IgD-negative memory B cell (primary cell): ENCODE results near the gene MPHOSPH8. TPM values are rescaled to one million over a fixed set of nuclear protein-coding genes. Genes with fewer than 3 reads are reported as not detected.
A peak's percentile ranks its signal among the peaks of the same experiment; 100 is the strongest.
"Not testable (repeated sequence)": the region's sequence is repeated elsewhere in the genome, so short reads cannot be mapped to it uniquely, and the experiment has no call there.

ENCODE experiments used
- H3K27ac Mint-ChIP-seq, 3 donors: one replicate each; pipeline ENCODE4 v1.8.0; 2020 to 2022; ENCODE audit warnings: mild to moderate bottlenecking in 3 of 3, mixed read lengths in 3 of 3, moderate library complexity in 1 of 3
- H3K27me3 Mint-ChIP-seq: one replicate; pipeline ENCODE4 v1.8.0; 2021; ENCODE audit warnings: mixed read lengths
- H3K36me3 Mint-ChIP-seq: one replicate; pipeline ENCODE4 v1.8.0; 2020; ENCODE audit warnings: mild to moderate bottlenecking, mixed read lengths
- H3K4me1 Mint-ChIP-seq, 3 donors: one replicate each; pipeline ENCODE4 v1.8.0; 2020 to 2022; ENCODE audit warnings: mixed read lengths in 3 of 3, mild to moderate bottlenecking in 1 of 3
- H3K4me3 Mint-ChIP-seq, 4 donors: one replicate each; pipeline ENCODE4 v1.8.0; 2020 to 2022; ENCODE audit warnings: mild to moderate bottlenecking in 4 of 4, mixed read lengths in 4 of 4, moderate library complexity in 3 of 4
- H3K9me3 Mint-ChIP-seq, 3 donors: one replicate each; pipeline ENCODE4 v1.8.0; 2020 to 2021; ENCODE audit warnings: mixed read lengths in 3 of 3, mild to moderate bottlenecking in 1 of 3
- polyA plus RNA-seq: library from polyadenylated mRNA; unstranded; fragments of 300-500 nt; fragmentation: Illumina TruSeq; gene quantifications from one replicate; pipeline ENCODE4 v1.2.3, GENCODE V29; 2021

MPHOSPH8 gene
- polyA plus RNA-seq, 1 donor from 2014 or later: 19.8 TPM

DNA sequence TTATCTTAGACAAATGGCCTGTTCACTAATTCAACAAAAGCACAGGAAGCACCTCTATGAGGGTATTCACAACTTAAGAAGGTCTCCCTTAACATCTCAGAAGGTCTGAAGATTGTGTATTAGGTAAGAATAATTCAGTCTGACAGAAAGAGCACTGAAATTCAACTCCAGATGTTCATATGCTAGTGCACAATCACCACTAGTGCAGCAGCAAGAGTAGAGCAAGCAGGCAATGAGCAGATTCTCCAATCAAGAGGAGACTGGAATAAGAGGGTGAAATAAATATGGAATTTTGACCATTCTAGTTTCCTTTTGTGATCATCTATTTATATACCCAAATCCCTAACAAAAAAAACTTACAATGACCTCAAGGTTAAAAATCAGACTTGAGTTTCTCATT lies 52.0 kb downstream of the MPHOSPH8 start:
- no peaks in the 10 kb centered on the region for H3K27me3 Mint-ChIP-seq
- H3K36me3 Mint-ChIP-seq: no peaks in the 10 kb centered on the region
- H3K4me3 Mint-ChIP-seq: no peak overlapping the region
- no peaks in the 10 kb centered on the region for H3K9me3 Mint-ChIP-seq
- H3K27ac Mint-ChIP-seq: no peak overlapping the region
- H3K4me1 Mint-ChIP-seq: peaks cover 0 to 10% (median 5%) of the 10 kb centered on the region in 3 donors

DNA sequence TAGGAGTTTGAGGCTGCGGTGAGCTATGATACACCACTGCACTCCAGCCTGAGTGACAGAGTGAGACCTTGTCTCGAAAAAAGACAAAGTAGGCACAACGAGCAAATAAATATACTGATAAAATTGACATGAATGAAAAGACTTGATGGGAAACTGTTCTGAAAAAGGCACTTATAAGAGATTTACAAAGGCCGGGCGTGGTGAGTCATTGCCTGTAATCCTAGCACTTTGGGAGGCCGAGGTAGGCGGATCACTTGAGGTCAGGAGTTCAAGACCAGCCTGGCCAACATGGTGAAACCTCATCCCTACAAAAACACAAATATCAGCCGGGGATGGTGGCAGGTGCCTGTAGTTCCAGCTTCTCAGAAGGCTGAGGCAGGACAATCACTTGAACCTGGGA lies 58.0 kb downstream of the MPHOSPH8 start:
- H3K27me3 Mint-ChIP-seq, H3K9me3 Mint-ChIP-seq, H3K4me1 Mint-ChIP-seq, H3K27ac Mint-ChIP-seq: not testable (repeated sequence)
- Mint-ChIP-seq H3K36me3 (peaks cover 14% of the 10 kb centered on the region), H3K4me3 (peak overlapping the region in 1 of 4 donors; percentile 78)

DNA sequence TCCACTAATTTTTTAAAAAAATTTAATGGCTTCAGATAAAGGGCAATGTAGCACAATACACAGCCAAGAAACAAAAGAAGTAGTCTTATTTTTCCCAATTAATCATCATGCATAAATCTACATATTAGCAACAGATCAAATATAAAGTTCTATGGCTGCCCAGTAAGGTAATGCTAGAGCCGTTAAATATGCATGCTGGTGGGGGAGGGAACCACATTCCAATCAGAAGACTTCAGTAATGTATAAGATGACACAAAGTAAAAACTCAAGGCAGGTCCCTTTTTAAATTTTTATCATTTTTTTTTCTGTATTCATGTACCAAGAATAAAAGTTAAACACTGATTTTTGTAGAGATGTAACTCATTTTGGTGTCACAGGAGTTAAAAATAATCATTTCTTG lies 62.0 kb downstream of the MPHOSPH8 start:
- Mint-ChIP-seq H3K4me1 (peaks cover 0 to 6% (median 3%) of the 10 kb centered on the region in 3 donors), H3K9me3 (no peaks in the 10 kb centered on the region), H3K27me3 (no peaks in the 10 kb centered on the region), H3K36me3 (peaks cover 14% of the 10 kb centered on the region), H3K4me3 (no peak overlapping the region), H3K27ac (peak overlapping the region in 1 of 3 donors; percentile 16)

DNA sequence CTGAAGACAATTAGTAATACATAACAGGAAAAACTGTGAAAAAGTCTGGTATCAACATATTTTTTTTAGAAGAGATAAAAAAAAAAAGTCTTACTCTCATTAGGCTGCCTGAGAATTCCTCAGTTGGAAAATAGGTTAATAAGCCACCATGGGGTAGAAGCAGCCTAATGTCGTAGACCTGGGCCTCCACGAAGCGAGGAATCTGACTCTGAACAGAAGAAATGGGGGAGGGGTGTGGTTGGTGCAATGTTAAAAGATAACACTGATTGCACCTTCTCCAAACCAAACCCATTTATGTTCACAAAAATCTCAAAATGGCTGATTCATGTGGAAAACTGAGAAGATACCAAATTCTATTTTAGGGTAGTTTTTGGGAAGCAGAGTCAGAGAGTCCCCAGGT lies 62.4 kb downstream of the MPHOSPH8 start:
- Mint-ChIP-seq H3K27ac (peak overlapping the region in 2 of 3 donors; percentile 16 to 53), H3K4me1 (peaks cover 0 to 4% (median 3%) of the 10 kb centered on the region in 3 donors), H3K36me3 (peaks cover 14% of the 10 kb centered on the region), H3K27me3 (no peaks in the 10 kb centered on the region), H3K9me3 (no peaks in the 10 kb centered on the region), H3K4me3 (no peak overlapping the region)

DNA sequence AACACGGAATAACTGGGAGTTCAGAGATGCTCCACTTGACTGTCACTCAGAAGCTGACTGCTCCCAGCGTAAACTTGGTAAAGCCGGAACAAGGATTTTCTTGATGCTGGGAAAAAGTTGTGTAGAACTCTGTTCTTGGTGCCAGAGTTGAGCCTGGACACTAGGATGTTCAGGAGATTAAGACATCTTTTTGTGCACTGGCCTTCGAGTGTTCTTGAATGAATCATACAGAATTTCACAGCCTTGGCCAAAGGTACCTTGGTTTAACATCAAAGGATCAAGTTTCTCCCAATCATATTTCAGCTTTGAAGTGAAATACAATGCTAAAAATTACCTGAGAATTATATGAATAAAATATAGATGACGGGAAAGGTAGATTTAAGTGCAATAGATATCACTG lies 67.5 kb downstream of the MPHOSPH8 start:
- H3K4me1 Mint-ChIP-seq, H3K4me3 Mint-ChIP-seq, H3K9me3 Mint-ChIP-seq, H3K27me3 Mint-ChIP-seq, H3K27ac Mint-ChIP-seq, H3K36me3 Mint-ChIP-seq: not testable (repeated sequence)

DNA sequence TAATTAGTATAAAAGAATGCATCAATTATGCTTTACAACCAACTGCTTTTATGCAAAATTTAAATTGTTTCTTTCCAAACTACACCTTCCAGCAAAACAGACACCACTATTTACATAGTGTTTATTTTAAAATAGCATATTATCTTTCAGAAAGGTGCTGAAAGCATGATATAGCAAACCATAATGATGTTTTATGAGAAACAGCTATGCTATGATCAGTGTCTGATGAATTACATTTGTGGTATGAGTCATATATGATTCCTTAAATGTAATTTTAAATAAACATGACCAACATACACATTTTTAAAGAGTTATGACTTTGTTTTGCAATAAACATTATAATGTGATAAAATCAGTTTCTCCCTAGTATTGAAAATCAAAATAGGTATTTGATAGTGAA lies 68.2 kb downstream of the MPHOSPH8 start:
- H3K9me3 Mint-ChIP-seq, H3K36me3 Mint-ChIP-seq, H3K27ac Mint-ChIP-seq, H3K4me3 Mint-ChIP-seq, H3K4me1 Mint-ChIP-seq, H3K27me3 Mint-ChIP-seq: not testable (repeated sequence)

DNA sequence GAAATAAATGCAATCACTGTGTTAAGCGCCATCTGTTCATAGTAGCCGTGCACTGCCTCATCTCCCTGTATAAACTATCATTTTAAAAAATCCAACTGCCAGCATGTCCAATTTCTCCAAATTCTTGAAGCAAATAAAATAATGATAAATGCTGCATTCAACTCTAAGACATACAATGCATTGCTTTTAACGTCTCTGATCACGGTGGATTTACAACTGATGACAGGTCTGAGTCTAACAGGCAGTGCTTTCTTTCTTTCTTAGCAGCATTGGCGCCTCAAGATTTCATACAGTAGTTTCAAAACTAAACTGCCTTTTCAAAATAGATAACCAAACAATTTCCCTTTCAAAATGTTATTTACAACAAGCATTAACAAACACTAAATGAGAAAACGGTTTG lies 70.8 kb downstream of the MPHOSPH8 start:
- H3K9me3 Mint-ChIP-seq, H3K27ac Mint-ChIP-seq, H3K27me3 Mint-ChIP-seq, H3K4me1 Mint-ChIP-seq, H3K4me3 Mint-ChIP-seq, H3K36me3 Mint-ChIP-seq: not testable (repeated sequence)

DNA sequence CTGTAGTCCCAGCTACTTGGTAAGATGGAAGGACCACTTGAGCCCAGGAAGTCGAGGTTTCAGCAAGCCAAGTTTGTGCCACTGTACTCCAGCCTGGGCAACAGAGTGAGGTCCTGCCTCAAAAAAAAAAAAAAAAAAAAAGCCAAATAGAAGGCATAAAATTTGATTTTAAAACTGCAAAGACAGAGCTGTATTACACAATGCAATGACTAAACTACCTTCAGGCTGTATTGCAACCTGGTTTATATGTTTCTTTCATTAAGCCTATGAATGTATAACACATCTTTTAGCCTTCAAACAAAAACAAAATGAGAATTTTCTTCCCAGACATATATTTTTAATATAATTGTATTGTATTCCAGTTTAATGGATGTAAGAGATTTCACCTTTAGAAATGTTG lies 75.6 kb downstream of the MPHOSPH8 start:
- H3K27ac Mint-ChIP-seq, H3K4me1 Mint-ChIP-seq, H3K27me3 Mint-ChIP-seq, H3K9me3 Mint-ChIP-seq, H3K4me3 Mint-ChIP-seq, H3K36me3 Mint-ChIP-seq: not testable (repeated sequence)

DNA sequence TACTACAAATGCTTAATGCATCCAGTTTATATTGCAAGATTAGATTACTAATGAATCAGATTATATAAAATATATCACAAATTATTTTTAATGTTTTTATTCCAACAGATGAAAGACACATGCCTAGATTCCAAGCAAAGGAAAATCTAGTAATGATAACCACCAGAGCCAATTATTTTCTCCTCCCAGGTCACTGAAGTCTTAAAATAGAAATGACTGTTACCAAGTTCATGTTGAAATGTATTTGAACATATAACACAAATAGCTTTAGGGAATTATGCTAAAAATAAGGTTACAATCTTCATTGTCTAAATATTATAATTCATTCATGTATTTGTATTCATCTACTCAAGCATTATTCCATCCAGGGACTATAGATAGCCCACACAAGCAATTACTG lies 76.3 kb downstream of the MPHOSPH8 start:
- not testable (repeated sequence) for H3K4me1 Mint-ChIP-seq, H3K36me3 Mint-ChIP-seq, H3K27me3 Mint-ChIP-seq, H3K9me3 Mint-ChIP-seq, H3K27ac Mint-ChIP-seq, H3K4me3 Mint-ChIP-seq

DNA sequence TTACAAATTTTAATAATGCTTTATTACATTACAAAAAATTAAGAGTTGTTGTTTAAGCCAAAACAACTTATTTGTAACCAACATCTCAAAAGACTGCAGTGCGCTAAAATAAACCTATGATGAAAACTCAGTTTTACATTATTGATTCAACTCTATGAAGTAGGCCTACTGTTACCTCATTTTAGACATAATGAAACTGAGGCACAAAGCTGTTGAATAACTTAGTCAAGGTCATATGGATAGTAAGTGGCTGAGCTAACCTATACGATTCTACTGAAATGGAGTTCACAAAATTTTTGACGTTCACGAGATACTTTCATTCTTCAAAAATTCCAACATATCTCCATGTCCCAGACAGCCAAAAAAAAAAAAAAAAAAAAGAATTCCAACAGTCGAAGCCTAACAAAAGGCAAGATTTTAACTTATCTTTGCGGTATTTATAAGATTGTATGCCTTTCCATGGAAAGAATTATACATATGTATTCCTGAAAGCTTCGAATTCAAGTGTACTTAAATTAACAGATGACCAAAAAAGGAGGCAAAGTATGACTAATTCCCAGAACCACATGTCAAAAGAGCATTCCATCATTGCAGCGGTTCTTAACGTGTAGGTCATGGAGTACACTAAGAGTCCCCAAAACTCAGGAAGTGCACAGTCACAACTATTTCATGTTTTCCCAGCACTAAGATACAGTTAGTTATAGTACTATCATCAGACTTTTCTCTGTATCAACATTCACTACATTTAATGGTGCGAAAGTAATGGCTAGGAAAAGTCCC lies 79.9 kb downstream of the MPHOSPH8 start:
- H3K27ac Mint-ChIP-seq: no peak overlapping the region
- H3K9me3 Mint-ChIP-seq: no peaks in the 10 kb centered on the region
- H3K4me3 Mint-ChIP-seq: no peak overlapping the region
- H3K4me1 Mint-ChIP-seq: peaks cover 0 to 1% (median 0%) of the 10 kb centered on the region in 3 donors
- H3K27me3 Mint-ChIP-seq: no peaks in the 10 kb centered on the region
- H3K36me3 Mint-ChIP-seq: no peaks in the 10 kb centered on the region

DNA sequence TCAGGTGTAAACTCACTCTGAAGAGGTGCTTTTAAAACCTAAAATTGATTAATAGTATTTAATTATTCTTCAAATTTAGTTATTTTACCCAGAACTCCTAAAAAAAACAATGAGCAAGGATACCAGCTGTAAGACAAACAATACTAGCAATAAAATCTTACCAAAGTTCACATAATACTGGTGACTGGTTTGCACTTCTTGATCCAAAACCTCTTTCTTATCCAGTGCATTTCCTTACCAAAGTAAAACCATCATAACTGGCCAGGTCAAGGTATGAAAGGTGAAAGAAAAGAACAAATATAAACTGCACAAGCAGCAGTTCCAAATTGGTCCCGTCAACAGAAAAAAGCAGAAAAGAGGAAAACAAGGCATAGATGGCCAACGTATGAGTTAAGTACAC lies 86.6 kb downstream of the MPHOSPH8 start:
- Mint-ChIP-seq H3K4me3 (no peak overlapping the region), H3K9me3 (no peaks in the 10 kb centered on the region), H3K4me1 (peaks cover 5 to 6% (median 6%) of the 10 kb centered on the region in 3 donors), H3K36me3 (peaks cover 6% of the 10 kb centered on the region), H3K27me3 (no peaks in the 10 kb centered on the region), H3K27ac (no peak overlapping the region)

Other genes starting within 250 kb of the MPHOSPH8 start
- not detected for gene TPTE2, start 72.1 kb upstream of the MPHOSPH8 start, polyA plus RNA-seq
- gene PSPC1, start 149.3 kb downstream of the MPHOSPH8 start, polyA plus RNA-seq: 50.3 TPM
- gene ZMYM5, start 230.0 kb downstream of the MPHOSPH8 start, polyA plus RNA-seq: 31.7 TPM